GM23338 (cell line): ENCODE data around the gene CCDC124. TPM values are rescaled to one million over a fixed set of nuclear protein-coding genes. Genes with fewer than 3 reads are reported as not detected.
"Not testable (repeated sequence)": the region's sequence is repeated elsewhere in the genome, so short reads cannot be mapped to it uniquely, and the experiment has no call there.

Source experiments
- ATAC-seq: fragments of 200-7000 bp; cut with Tn5 transposase; 3 replicates; pipeline ENCODE4 v1.9.1; 2020
- DNase-seq: peaks from one replicate; pipeline ENCODE4 v3.0.0-alpha.2; 2015; ENCODE audit warnings: low spot score
- H2AFZ ChIP-seq: fragments of 200-600 bp; sonication (generic); 2 replicates; pipeline ENCODE4 v1.8.0; 2016; ENCODE audit warnings: antibody characterized with exemption, mild to moderate bottlenecking, moderate library complexity
- H3F3A ChIP-seq: fragments of 200-600 bp; sonication (generic); replicated peaks from 2 replicates; pipeline ENCODE4 v1.8.0; 2017; ENCODE audit warnings: antibody characterized with exemption, mixed run types, low read depth
- H3K27ac ChIP-seq: fragments of 200-600 bp; sonication (generic); 2 replicates; pipeline ENCODE4 v1.6.1; 2016; ENCODE audit warnings: low read depth
- H3K27me3 ChIP-seq: fragments of 200-600 bp; sonication (generic); 2 replicates; pipeline ENCODE4 v1.8.0; 2016; ENCODE audit warnings: mild to moderate bottlenecking, mixed run types, moderate library complexity; ENCODE audit not compliant: insufficient read depth
- H3K36me3 ChIP-seq: fragments of 200-600 bp; sonication (generic); 2 replicates; pipeline ENCODE4 v1.8.0; 2016; ENCODE audit warnings: mild to moderate bottlenecking; ENCODE audit not compliant: insufficient read depth
- H3K4me1 ChIP-seq: fragments of 200-600 bp; sonication (generic); 2 replicates; pipeline ENCODE4 v1.8.0; 2016; ENCODE audit warnings: mild to moderate bottlenecking, moderate library complexity; ENCODE audit not compliant: insufficient read depth
- H3K4me2 ChIP-seq: fragments of 200-600 bp; sonication (generic); 2 replicates; pipeline ENCODE4 v1.7.1; 2017; ENCODE audit warnings: mixed run types
- H3K4me3 ChIP-seq: fragments of 200-600 bp; sonication (generic); 2 replicates; pipeline ENCODE4 v1.6.1; 2016; ENCODE audit warnings: mixed run types
- H3K79me2 ChIP-seq: fragments of 200-600 bp; sonication (generic); replicated peaks from 2 replicates; pipeline ENCODE4 v1.8.0; 2017; ENCODE audit warnings: mild to moderate bottlenecking; ENCODE audit not compliant: insufficient read depth
- H3K9me2 ChIP-seq: fragments of 200-600 bp; sonication (generic); 2 replicates; pipeline ENCODE4 v1.8.0; 2017; ENCODE audit not compliant: insufficient read depth
- H4K20me1 ChIP-seq: fragments of 200-600 bp; sonication (generic); replicated peaks from 2 replicates; pipeline ENCODE4 v1.8.0; 2017; ENCODE audit warnings: mild to moderate bottlenecking; ENCODE audit not compliant: insufficient read depth
- H3K27ac Mint-ChIP-seq: 2 replicates; pipeline ENCODE4 v1.8.0; 2020; ENCODE audit warnings: inconsistent platforms, mild to moderate bottlenecking, moderate library complexity, mixed read lengths
- H3K27me3 Mint-ChIP-seq: 3 replicates; pipeline ENCODE4 v1.8.0; 2022; ENCODE audit warnings: low read depth, mild to moderate bottlenecking, moderate library complexity, mixed read lengths, inconsistent platforms; ENCODE audit not compliant: insufficient read depth, poor library complexity
- H3K36me3 Mint-ChIP-seq: 3 replicates; pipeline ENCODE4 v1.8.0; 2021; ENCODE audit warnings: low read depth, mild to moderate bottlenecking, inconsistent platforms, moderate library complexity, mixed read lengths
- H3K4me1 Mint-ChIP-seq: 3 replicates; pipeline ENCODE4 v1.8.0; 2020; ENCODE audit warnings: mild to moderate bottlenecking, inconsistent platforms, mixed read lengths
- H3K4me3 Mint-ChIP-seq: 3 replicates; pipeline ENCODE4 v1.8.0; 2021; ENCODE audit warnings: moderate library complexity, mild to moderate bottlenecking, inconsistent platforms, mixed read lengths
- H3K9me3 Mint-ChIP-seq: 3 replicates; pipeline ENCODE4 v1.8.0; 2020; ENCODE audit warnings: moderate library complexity, mild to moderate bottlenecking, inconsistent platforms, mixed read lengths
- CREB1 ChIP-seq: fragments of 250-450 bp; sonication (Bioruptor Pico); IDR thresholded peaks from 2 replicates; pipeline ENCODE4 v1.5.0; 2020; ENCODE audit warnings: low read depth, mild to moderate bottlenecking, moderate library complexity
- CTCF ChIP-seq, 2 experiments: fragments of 200-600 bp in 1 of 2; sonication (generic) in 1 of 2; conservative IDR thresholded peaks; 2 replicates each; pipeline versions ENCODE4 v1.5.1 to v1.6.1; 2016 to 2017; ENCODE audit warnings: antibody characterized with exemption in 2 of 2, low read depth in 2 of 2, mild to moderate bottlenecking in 2 of 2, moderate library complexity in 1 of 2
- EZH2phosphoT487 ChIP-seq: fragments of 200-600 bp; sonication (generic); IDR thresholded peaks from one replicate; pipeline ENCODE4 v1.8.1; 2018; ENCODE audit warnings: antibody characterized with exemption; ENCODE audit not compliant: unreplicated experiment
- NANOG ChIP-seq: IDR thresholded peaks from 2 replicates; pipeline ENCODE4 v1.6.1; 2016; ENCODE audit warnings: antibody characterized with exemption, borderline replicate concordance
- POLR2AphosphoS5 ChIP-seq: IDR thresholded peaks from 2 replicates; pipeline ENCODE4 v1.6.1; 2016; ENCODE audit warnings: antibody characterized with exemption, low read depth
- STAT1 ChIP-seq: IDR thresholded peaks from one replicate; pipeline ENCODE4 v1.6.1; 2016; ENCODE audit warnings: antibody characterized with exemption; ENCODE audit not compliant: unreplicated experiment
- ZNF114 ChIP-seq: fragments of 250-450 bp; sonication (Bioruptor Pico); IDR thresholded peaks from 2 replicates; pipeline ENCODE4 v1.5.0; 2020; ENCODE audit warnings: mild to moderate bottlenecking, moderate library complexity
- ZNF331 ChIP-seq: fragments of 250-450 bp; sonication (Bioruptor Pico); IDR thresholded peaks from 2 replicates; pipeline ENCODE4 v1.5.0; 2020; ENCODE audit warnings: low read depth, mild to moderate bottlenecking, moderate library complexity
- polyA plus RNA-seq: library from polyadenylated mRNA; unstranded; fragments of >200 nt; fragmentation: Nextera tagmentation; extraction: Ambion mirVana; gene quantifications from 2 replicates; pipeline ENCODE4 v1.2.1, GENCODE V29; 2016
- total RNA-seq: library from RNA; depleted of rRNA; stranded (reverse); fragments of >200 nt; shearing (Covaris generic); gene quantifications from 2 replicates; pipeline ENCODE4 v1.2.3, GENCODE V29; 2014
- TF ChIP-seq, protein P1 (sequence below): IDR thresholded peaks from 2 replicates; pipeline ENCODE4 v1.6.1; 2016; ENCODE audit warnings: antibody characterized with exemption

CCDC124 gene
- total and polyA plus RNA-seq, 2 experiments from 2014 or later, result 56.0 to 182 TPM

DNA sequence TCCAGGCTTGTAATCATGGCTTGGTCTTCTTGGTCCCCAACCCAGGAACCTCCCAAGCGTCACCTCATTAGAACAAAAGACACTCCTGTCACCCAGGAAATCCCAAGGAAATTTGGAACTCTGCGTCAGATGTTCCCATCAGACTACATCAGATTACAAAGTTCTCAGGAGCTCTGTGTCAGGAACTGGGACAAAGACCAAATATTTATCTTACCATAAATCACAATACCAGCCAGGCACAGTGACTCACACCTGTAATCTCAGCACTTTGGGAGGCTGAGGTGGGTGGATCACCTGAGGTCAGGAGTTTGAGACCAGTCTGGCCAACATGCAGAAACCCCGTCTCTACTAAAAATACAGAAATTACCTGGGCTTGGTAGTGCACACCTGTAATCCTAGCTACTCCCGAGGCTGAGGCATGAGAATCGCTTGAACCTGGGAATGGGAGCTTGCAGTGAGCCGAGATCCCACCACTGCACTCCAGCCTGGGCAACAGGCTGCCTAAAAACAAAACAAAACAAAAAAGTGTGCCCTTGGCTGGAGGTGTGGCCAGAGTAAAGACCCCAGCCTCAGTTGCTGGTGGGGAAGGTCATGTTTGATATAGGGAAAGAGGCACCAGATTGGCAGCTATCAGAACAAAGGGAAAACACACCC, 16.7 kb upstream of the CCDC124 start (continued):
- no peak for TF ChIP-seq CTCF (conservative IDR thresholded peaks at IDR 0.05; ENCODE audit: low read depth in 2 of 2)

- H3K4me2 ChIP-seq, H3K27ac Mint-ChIP-seq: not testable (repeated sequence)
Observed at GRCh38 chr19:17918151-17918550, 14.7 kb upstream of the CCDC124 start.

DNA sequence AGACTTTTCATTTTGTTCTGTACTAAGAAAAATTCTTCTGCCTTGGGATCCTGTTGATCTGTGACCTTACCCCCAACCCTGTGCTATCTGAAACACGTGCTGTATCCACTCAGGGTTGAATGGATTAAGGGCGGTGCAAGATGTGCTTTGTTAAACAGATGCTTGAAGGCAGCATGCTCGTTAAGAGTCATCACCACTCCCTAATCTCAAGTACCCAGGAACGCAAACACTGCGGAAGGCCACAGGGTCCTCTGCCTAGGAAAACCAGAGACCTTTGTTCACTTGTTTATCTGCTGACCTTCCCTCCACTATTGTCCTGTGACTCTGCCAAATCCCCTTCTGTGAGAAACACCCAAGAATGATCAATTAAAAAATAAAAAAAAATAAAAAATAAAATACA, 13.7 kb upstream of the CCDC124 start:
- DNase-seq, H3K27ac ChIP-seq, ATAC-seq, H3K27me3 Mint-ChIP-seq, H3K4me3 ChIP-seq, H3K4me1 ChIP-seq, H3K9me2 ChIP-seq, H3K4me3 Mint-ChIP-seq, H3K36me3 ChIP-seq, H3K79me2 ChIP-seq, H2AFZ ChIP-seq, H3K4me2 ChIP-seq, H3F3A ChIP-seq, H3K27ac Mint-ChIP-seq, H3K36me3 Mint-ChIP-seq, H3K27me3 ChIP-seq, H4K20me1 ChIP-seq, H3K4me1 Mint-ChIP-seq: not testable (repeated sequence)
- peaks cover 48% of the 10 kb centered on the region for H3K9me3 Mint-ChIP-seq

More at GRCh38 chr19:17918151-17918550, 14.7 kb upstream of the CCDC124 start:
- H3K27me3 ChIP-seq, H3K4me3 ChIP-seq, H3K27me3 Mint-ChIP-seq, H4K20me1 ChIP-seq, H3K36me3 Mint-ChIP-seq, H3K4me3 Mint-ChIP-seq, H2AFZ ChIP-seq, H3K79me2 ChIP-seq, H3K36me3 ChIP-seq, H3K4me1 ChIP-seq, H3K27ac ChIP-seq, DNase-seq, H3K4me1 Mint-ChIP-seq, H3F3A ChIP-seq, ATAC-seq, H3K9me2 ChIP-seq: not testable (repeated sequence)
- peaks cover 57% of the 10 kb centered on the region for H3K9me3 Mint-ChIP-seq

GRCh38 chr19:17920527-17920926, 12.3 kb upstream of the CCDC124 start:
- no peak overlapping the region for H3K4me3 ChIP-seq
- Mint-ChIP-seq H3K27ac (no peak overlapping the region), H3K27me3 (peaks cover 2% of the 10 kb centered on the region), H3K9me3 (peaks cover 36% of the 10 kb centered on the region), H3K36me3 (no peaks in the 10 kb centered on the region; the same call in 2 of the 3 replicates), H3K4me1 (no peaks in the 10 kb centered on the region), H3K4me3 (no peak overlapping the region)
- H3F3A ChIP-seq, result no peaks in the 10 kb centered on the region
- no peak overlapping the region for H3K4me2 ChIP-seq
- no peaks in the 10 kb centered on the region for H3K36me3 ChIP-seq
- no peaks in the 10 kb centered on the region for H3K4me1 ChIP-seq
- H4K20me1 ChIP-seq, result no peaks in the 10 kb centered on the region
- no peaks in the 10 kb centered on the region for H3K79me2 ChIP-seq
- no peaks in the 10 kb centered on the region for H3K27me3 ChIP-seq
- no peak overlapping the region for H2AFZ ChIP-seq
- DNase-seq (no peak), ATAC-seq (no peak)
- no peak overlapping the region for H3K27ac ChIP-seq
- H3K9me2 ChIP-seq, result no peaks in the 10 kb centered on the region
- TF ChIP-seq EZH2phosphoT487 (no peak), CREB1 (no peak), ZNF331 (CRISPR knock-in tag) (no peak), NANOG (no peak), ZNF114 (CRISPR knock-in tag) (no peak), POLR2AphosphoS5 (no peak), STAT1 (no peak), CTCF (conservative IDR thresholded peaks at IDR 0.05; ENCODE audit: low read depth in 2 of 2) (no peak)
- TF ChIP-seq, protein P1, sequence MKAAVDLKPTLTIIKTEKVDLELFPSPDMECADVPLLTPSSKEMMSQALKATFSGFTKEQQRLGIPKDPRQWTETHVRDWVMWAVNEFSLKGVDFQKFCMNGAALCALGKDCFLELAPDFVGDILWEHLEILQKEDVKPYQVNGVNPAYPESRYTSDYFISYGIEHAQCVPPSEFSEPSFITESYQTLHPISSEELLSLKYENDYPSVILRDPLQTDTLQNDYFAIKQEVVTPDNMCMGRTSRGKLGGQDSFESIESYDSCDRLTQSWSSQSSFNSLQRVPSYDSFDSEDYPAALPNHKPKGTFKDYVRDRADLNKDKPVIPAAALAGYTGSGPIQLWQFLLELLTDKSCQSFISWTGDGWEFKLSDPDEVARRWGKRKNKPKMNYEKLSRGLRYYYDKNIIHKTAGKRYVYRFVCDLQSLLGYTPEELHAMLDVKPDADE, result no peak
